Fibroblast of lung (primary cell): ENCODE results near the gene CROCC. TPM values are rescaled to one million over a fixed set of nuclear protein-coding genes. Genes with fewer than 3 reads are reported as not detected.
A peak's percentile ranks its signal among the peaks of the same experiment; 100 is the strongest.

Source experiments
- DNase-seq, 2 donors: peaks; one replicate each; pipeline versions ENCODE4 v3.0.0 to v3.0.0-alpha.2; 2010; ENCODE audit warnings: low read depth in 2 of 2
- H2AFZ ChIP-seq: 2 replicates; pipeline ENCODE4 v1.5.1; 2012; ENCODE audit warnings: low read length, control low read depth, inconsistent platforms
- H3K27ac ChIP-seq: 2 replicates; pipeline ENCODE4 v1.5.1; 2011; ENCODE audit warnings: low read length, control low read depth; ENCODE audit not compliant: insufficient read depth
- H3K27me3 ChIP-seq: 2 replicates; pipeline ENCODE4 v1.5.1; 2011; ENCODE audit warnings: mild to moderate bottlenecking, low read length; ENCODE audit not compliant: control insufficient read depth, insufficient read depth
- H3K36me3 ChIP-seq: 2 replicates; pipeline ENCODE4 v1.5.1; 2011; ENCODE audit warnings: low read length; ENCODE audit not compliant: control insufficient read depth, insufficient read depth
- H3K4me1 ChIP-seq: 2 replicates; pipeline ENCODE4 v1.5.1; 2011; ENCODE audit warnings: low read length; ENCODE audit not compliant: control insufficient read depth, insufficient read depth; ENCODE audit errors: extremely low read depth
- H3K4me2 ChIP-seq: 2 replicates; pipeline ENCODE4 v1.5.1; 2011; ENCODE audit warnings: low read length, control low read depth; ENCODE audit not compliant: insufficient read depth; ENCODE audit errors: extremely low read depth
- H3K4me3 ChIP-seq, 4 experiments: fragments of 200-600 bp in 1 of 4; sonication (generic) in 1 of 4; replicated peaks in 1 of 4; 2 replicates each; pipeline ENCODE4 v1.5.1; 2011 to 2016; ENCODE audit warnings: low read length in 4 of 4, low read depth in 3 of 4, mild to moderate bottlenecking in 3 of 4, control low read depth in 2 of 4, inconsistent platforms in 1 of 4, mixed read lengths in 1 of 4; ENCODE audit not compliant: insufficient read depth in 1 of 4; ENCODE audit errors: control extremely low read depth in 1 of 4
- H3K79me2 ChIP-seq: 2 replicates; pipeline ENCODE4 v1.5.1; 2012; ENCODE audit warnings: mild to moderate bottlenecking, low read length, inconsistent platforms; ENCODE audit not compliant: control insufficient read depth, insufficient read depth
- H3K9ac ChIP-seq: 2 replicates; pipeline ENCODE4 v1.5.1; 2011; ENCODE audit warnings: mild to moderate bottlenecking, low read length, control low read depth; ENCODE audit not compliant: insufficient read depth
- H3K9me3 ChIP-seq: 2 replicates; pipeline ENCODE4 v1.5.1; 2012; ENCODE audit warnings: low read depth, low read length; ENCODE audit not compliant: control insufficient read depth, insufficient read depth
- H4K20me1 ChIP-seq: 2 replicates; pipeline ENCODE4 v1.5.1; 2011; ENCODE audit warnings: low read length; ENCODE audit not compliant: control insufficient read depth, insufficient read depth; ENCODE audit errors: extremely low read depth
- CTCF ChIP-seq, 2 donors: IDR thresholded peaks in 1 of 2; conservative IDR thresholded peaks in 1 of 2; 1 replicate in 1 of 2; 2 replicates in 1 of 2; pipeline ENCODE4 v1.5.1; 2011 to 2012; ENCODE audit warnings: low read length in 2 of 2, control low read depth in 1 of 2, inconsistent platforms in 1 of 2, low read depth in 1 of 2, mild to moderate bottlenecking in 1 of 2
- EZH2 ChIP-seq: IDR thresholded peaks from 2 replicates; pipeline ENCODE4 v1.5.1; 2012; ENCODE audit warnings: low read length, control low read depth, mild to moderate bottlenecking; ENCODE audit errors: missing control alignments
- polyA plus RNA-seq, 2 donors: library from polyadenylated mRNA; depleted of rRNA in 1 of 2; stranded (reverse) in 1 of 2; unstranded in 1 of 2; fragments of >200 nt; gene quantifications; 2 replicates each; pipeline ENCODE4 v1.2.1, GENCODE V29; 2011 to 2012; ENCODE audit warnings: missing spikeins in 1 of 2
- total RNA-seq: library from RNA; depleted of rRNA; stranded (reverse); fragments of >200 nt; gene quantifications from 2 replicates; pipeline ENCODE4 v1.2.1, GENCODE V29; 2014

The CROCC gene
- total and polyA plus RNA-seq, 2 donors (not counting 1 experiment from before 2014, with no cell fraction given) = 3.8 to 20.3 TPM

GRCh38 chr1:17014671-17015567, 93.2 kb downstream of the CROCC start:
- H3K36me3 ChIP-seq = peaks cover 4% of the 10 kb centered on the region
- H4K20me1 ChIP-seq = no peaks in the 10 kb centered on the region
- H3K27ac ChIP-seq = no peak overlapping the region
- H3K4me2 ChIP-seq = no peak overlapping the region
- H3K9me3 ChIP-seq = no peaks in the 10 kb centered on the region
- no peaks in the 10 kb centered on the region for H3K79me2 ChIP-seq
- H3K9ac ChIP-seq = no peak overlapping the region
- DNase-seq = no peak
- no peak overlapping the region for H3K4me3 ChIP-seq
- H3K27me3 ChIP-seq = no peaks in the 10 kb centered on the region
- no peak for TF ChIP-seq CTCF (conservative IDR thresholded peaks at IDR 0.05 in 1 of 2, IDR thresholded peaks at IDR 0.05 in 1 of 2; ENCODE audit: low read depth in 1 of 2, low read length in 2 of 2)
- TF ChIP-seq EZH2 = no peak
- no peak overlapping the region for H2AFZ ChIP-seq
- H3K4me1 ChIP-seq = peaks cover 8% of the 10 kb centered on the region

DNA sequence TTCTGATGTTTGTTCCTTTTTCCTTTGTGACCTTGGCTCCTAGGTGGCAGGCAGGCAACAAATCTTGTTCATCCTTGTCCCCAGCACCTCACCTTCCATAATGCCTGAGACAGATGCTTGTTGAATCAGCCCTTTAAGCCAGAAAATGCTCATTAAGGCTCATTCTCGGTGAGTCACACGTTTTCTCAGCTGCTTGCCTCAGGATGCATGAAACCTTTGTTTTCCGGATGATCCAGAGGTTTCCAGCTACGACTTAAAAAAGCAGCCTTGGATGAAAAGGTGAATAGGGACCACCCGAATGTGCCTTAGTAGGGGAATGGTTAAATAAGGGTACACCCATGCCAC, 94.6 kb downstream of the CROCC start:
- H3K9ac ChIP-seq = no peak overlapping the region
- no peaks in the 10 kb centered on the region for H4K20me1 ChIP-seq
- H3K27me3 ChIP-seq = no peaks in the 10 kb centered on the region
- TF ChIP-seq CTCF (conservative IDR thresholded peaks at IDR 0.05 in 1 of 2, IDR thresholded peaks at IDR 0.05 in 1 of 2; ENCODE audit: low read depth in 1 of 2, low read length in 2 of 2) (no peak), EZH2 (no peak)
- H3K79me2 ChIP-seq = no peaks in the 10 kb centered on the region
- H3K4me3 ChIP-seq = no peak overlapping the region
- no peak overlapping the region for H2AFZ ChIP-seq
- no peak overlapping the region for H3K4me2 ChIP-seq
- H3K4me1 ChIP-seq = peaks cover 3% of the 10 kb centered on the region
- H3K27ac ChIP-seq = no peak overlapping the region
- DNase-seq = peak; percentile 40 to 84
- H3K9me3 ChIP-seq = no peaks in the 10 kb centered on the region
- H3K36me3 ChIP-seq = peaks cover 12% of the 10 kb centered on the region

DNA sequence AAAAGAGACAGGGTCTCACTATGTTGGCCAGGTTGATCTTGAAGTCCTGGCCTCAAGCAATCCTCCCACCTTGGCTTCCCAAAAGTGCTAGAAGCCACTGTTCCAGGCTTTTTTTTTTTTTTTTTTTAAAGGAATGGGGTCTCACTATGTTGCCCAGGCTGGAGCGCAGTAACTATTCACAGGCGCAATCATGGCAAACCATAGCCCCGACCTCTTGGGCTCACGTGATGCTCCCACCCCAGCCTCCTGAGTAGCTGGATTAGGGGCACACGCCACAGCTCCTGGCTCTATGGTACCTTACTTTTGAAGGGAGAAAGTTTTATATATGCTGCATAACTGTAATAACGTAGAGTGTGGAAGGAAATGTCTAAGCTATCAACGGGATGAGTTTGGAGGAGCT, 95.7 kb downstream of the CROCC start:
- Histone ChIP-seq H3K79me2 (no peaks in the 10 kb centered on the region), H3K36me3 (peaks cover 19% of the 10 kb centered on the region), H3K27ac (no peak overlapping the region), H4K20me1 (no peaks in the 10 kb centered on the region), H3K9me3 (no peaks in the 10 kb centered on the region), H3K4me1 (peaks cover 3% of the 10 kb centered on the region), H3K4me3 (no peak overlapping the region), H3K27me3 (no peaks in the 10 kb centered on the region), H3K4me2 (no peak overlapping the region), H2AFZ (no peak overlapping the region), H3K9ac (no peak overlapping the region)
- DNase-seq = no peak
- TF ChIP-seq EZH2 (no peak), CTCF (conservative IDR thresholded peaks at IDR 0.05 in 1 of 2, IDR thresholded peaks at IDR 0.05 in 1 of 2; ENCODE audit: low read depth in 1 of 2, low read length in 2 of 2) (no peak)
